Ascending aorta (tissue), 2 donors: ENCODE results near the gene SNX20. TPM values are rescaled to one million over a fixed set of nuclear protein-coding genes. Genes with fewer than 3 reads are reported as not detected.

ENCODE experiments used
- DNase-seq, 2 donors: peaks; one replicate each; pipeline ENCODE4 v3.0.0-alpha.2; 2019; ENCODE audit warnings: low spot score in 2 of 2
- H3K27ac ChIP-seq, 2 donors: fragments of 200-600 bp; sonication (generic); one replicate each; pipeline ENCODE4 v1.5.1; 2016 to 2017; ENCODE audit warnings: mild to moderate bottlenecking in 1 of 2
- H3K27me3 ChIP-seq: fragments of 200-600 bp; sonication (generic); one replicate; pipeline ENCODE4 v1.5.1; 2017
- H3K36me3 ChIP-seq, 2 donors: fragments of 200-600 bp; sonication (generic); one replicate each; pipeline ENCODE4 v1.5.1; 2016
- H3K4me1 ChIP-seq, 2 donors: fragments of 200-600 bp; sonication (generic); one replicate each; pipeline ENCODE4 v1.5.1; 2016 to 2017; ENCODE audit warnings: mild to moderate bottlenecking in 1 of 2
- H3K4me3 ChIP-seq, 2 donors: fragments of 200-600 bp; sonication (generic); one replicate each; pipeline ENCODE4 v1.5.1; 2016 to 2017; ENCODE audit warnings: mild to moderate bottlenecking in 1 of 2
- H3K9me3 ChIP-seq, 2 donors: fragments of 200-600 bp; sonication (generic); one replicate each; pipeline ENCODE4 v1.5.1; 2016
- CTCF ChIP-seq, 3 experiments: fragments of 200-600 bp in 2 of 3; fragments of 450-650 bp in 1 of 3; sonication (generic) in 2 of 3; IDR thresholded peaks; one replicate each; pipeline ENCODE4 v1.5.1; 2016 to 2019; ENCODE audit warnings: antibody characterized with exemption in 3 of 3, mild to moderate bottlenecking in 1 of 3, moderate library complexity in 1 of 3
- intact Hi-C: fragments of 100-400 bp; cut with DNase I; formaldehyde crosslinking; loops from one replicate; pipeline ENCODE4 v1.15.1; 2023
- total RNA-seq: library from RNA; depleted of rRNA; stranded (reverse); fragments of >200 nt; gene quantifications from one replicate; pipeline ENCODE4 v1.1.0, GENCODE V29; 2016

SNX20 gene
- total RNA-seq, 1 donor from 2014 or later = 3.2 TPM

DNA sequence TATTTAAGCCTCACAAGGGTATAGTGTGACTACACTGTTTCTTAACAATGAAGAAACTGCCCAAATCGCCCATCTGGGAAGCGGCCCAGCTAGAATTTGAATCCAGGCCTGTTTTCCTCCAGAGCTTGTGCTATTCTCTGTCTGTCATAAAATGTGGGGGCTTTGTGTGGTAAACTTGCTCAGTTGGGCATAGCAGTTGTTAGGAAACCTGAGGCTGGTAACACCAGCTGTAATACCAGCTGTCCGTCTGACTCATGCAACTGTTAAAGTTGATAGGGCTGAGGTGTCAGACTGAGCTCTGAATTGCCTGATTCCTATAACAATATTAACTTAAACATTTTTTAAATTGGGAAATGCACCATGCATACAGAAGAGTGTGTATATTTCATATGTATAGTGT lies 21.6 kb upstream of the SNX20 start:
- no peak overlapping the region for H3K4me3 ChIP-seq
- peaks cover 0 to 12% of the 10 kb centered on the region in 2 donors for H3K9me3 ChIP-seq
- no peak overlapping the region for H3K27ac ChIP-seq
- intact Hi-C loops = no loop called here
- no peaks in the 10 kb centered on the region for H3K36me3 ChIP-seq
- no peak for TF ChIP-seq CTCF (IDR thresholded peaks at IDR 0.05)
- H3K4me1 ChIP-seq = peaks cover 0 to 6% of the 10 kb centered on the region in 2 donors
- no peak for DNase-seq
- H3K27me3 ChIP-seq = no peaks in the 10 kb centered on the region

DNA sequence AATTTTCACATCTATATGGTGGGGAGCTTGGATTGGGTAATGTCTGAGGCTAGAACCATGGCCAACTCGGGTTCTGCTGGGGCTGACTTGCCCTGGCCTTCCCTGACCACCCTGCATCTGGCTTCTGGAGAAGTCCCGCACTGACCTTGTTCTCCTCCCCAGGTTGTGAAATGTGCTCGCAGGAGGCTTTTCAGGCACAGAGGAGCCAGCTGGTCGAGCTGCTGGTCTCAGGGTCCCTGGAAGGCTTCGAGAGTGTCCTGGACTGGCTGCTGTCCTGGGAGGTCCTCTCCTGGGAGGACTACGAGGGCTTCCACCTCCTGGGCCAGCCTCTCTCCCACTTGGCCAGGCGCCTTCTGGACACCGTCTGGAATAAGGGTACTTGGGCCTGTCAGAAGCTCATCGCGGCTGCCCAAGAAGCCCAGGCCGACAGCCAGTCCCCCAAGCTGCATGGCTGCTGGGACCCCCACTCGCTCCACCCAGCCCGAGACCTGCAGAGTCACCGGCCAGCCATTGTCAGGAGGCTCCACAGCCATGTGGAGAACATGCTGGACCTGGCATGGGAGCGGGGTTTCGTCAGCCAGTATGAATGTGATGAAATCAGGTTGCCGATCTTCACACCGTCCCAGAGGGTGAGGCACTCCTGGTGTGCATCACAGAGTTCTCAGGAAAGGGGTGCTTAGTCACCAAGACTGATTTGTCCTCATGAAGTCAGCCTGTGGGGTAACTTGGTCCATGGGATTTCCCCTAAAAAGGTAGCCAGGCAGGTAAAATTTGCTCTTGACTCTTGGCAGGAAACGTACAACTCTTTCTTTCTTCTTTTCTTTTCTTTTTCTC lies 18.4 kb upstream of the SNX20 start:
- intact Hi-C loops = no loop called here
- TF ChIP-seq CTCF (IDR thresholded peaks at IDR 0.05) = no peak
- Histone ChIP-seq H3K27ac (no peak overlapping the region), H3K4me3 (no peak overlapping the region), H3K27me3 (no peaks in the 10 kb centered on the region), H3K9me3 (peaks cover 0 to 10% of the 10 kb centered on the region in 2 donors), H3K36me3 (no peaks in the 10 kb centered on the region), H3K4me1 (peaks cover 0 to 17% of the 10 kb centered on the region in 2 donors)
- no peak for DNase-seq

DNA sequence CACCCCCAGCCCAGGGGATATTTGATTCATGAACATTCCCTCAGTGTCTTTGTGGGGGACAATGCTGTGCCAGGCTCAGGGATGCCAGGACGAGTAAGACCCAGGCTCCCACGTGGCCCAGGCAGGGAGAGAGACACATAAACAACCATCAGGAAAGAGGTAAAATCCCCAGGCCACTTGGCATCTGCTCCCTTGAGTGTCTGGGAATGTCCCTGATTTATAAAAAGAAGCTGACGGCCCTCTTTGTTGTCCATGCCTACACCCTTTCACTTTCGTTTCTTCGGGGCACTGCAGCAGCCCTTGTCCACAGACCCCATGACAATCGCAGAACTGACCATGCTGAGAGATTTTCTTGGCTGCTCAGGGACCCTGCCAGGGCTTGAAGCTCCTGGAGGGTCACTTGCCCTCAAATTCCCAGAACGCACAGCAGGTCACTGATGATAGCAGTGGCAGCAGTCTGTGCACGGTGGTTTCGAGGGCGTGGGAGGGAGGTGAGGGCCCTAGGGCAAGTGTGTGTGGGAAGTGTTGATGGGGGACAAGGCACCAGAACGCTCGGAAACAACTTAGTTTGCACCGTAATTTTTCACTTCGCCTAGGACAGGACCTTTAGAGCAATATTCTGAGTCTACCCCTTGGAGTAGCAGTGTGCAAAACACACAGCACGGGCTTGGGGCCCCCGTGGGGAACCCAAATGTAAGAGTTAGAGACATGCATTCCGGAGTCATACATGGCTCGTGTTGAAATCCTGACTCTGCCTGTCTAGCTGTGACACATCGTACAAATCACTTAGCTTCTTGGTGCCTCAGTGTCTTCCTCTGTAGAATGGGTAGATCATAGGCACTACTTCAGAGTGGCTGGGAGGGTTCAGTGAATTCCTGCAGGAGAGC lies 17.0 kb upstream of the SNX20 start:
- Histone ChIP-seq H3K9me3 (no peaks in the 10 kb centered on the region), H3K27me3 (no peaks in the 10 kb centered on the region), H3K4me1 (peaks cover 3 to 20% of the 10 kb centered on the region in 2 donors), H3K27ac (peak overlapping the region; percentile 31 to 50), H3K4me3 (peak overlapping the region; percentile 47 to 62), H3K36me3 (no peaks in the 10 kb centered on the region)
- no peak for DNase-seq
- no peak for TF ChIP-seq CTCF (IDR thresholded peaks at IDR 0.05)
- intact Hi-C loops = loop anchor here (2.0 kb wide), 1 partner anchor 43 kb away; no protein-coding TSS in a partner anchor

GRCh38 chr16:50697421-50697715 lies 16.3 kb upstream of the SNX20 start:
- no peak for DNase-seq
- H3K4me1 ChIP-seq = peaks cover 3 to 20% of the 10 kb centered on the region in 2 donors
- intact Hi-C loops = loop anchor here (2.0 kb wide), 1 partner anchor 43 kb away; no protein-coding TSS in a partner anchor
- H3K4me3 ChIP-seq = peak overlapping the region; percentile 47 to 62
- peak overlapping the region; percentile 16 to 50 for H3K27ac ChIP-seq
- no peaks in the 10 kb centered on the region for H3K27me3 ChIP-seq
- TF ChIP-seq CTCF (IDR thresholded peaks at IDR 0.05) = no peak
- no peaks in the 10 kb centered on the region for H3K36me3 ChIP-seq
- H3K9me3 ChIP-seq = no peaks in the 10 kb centered on the region

DNA sequence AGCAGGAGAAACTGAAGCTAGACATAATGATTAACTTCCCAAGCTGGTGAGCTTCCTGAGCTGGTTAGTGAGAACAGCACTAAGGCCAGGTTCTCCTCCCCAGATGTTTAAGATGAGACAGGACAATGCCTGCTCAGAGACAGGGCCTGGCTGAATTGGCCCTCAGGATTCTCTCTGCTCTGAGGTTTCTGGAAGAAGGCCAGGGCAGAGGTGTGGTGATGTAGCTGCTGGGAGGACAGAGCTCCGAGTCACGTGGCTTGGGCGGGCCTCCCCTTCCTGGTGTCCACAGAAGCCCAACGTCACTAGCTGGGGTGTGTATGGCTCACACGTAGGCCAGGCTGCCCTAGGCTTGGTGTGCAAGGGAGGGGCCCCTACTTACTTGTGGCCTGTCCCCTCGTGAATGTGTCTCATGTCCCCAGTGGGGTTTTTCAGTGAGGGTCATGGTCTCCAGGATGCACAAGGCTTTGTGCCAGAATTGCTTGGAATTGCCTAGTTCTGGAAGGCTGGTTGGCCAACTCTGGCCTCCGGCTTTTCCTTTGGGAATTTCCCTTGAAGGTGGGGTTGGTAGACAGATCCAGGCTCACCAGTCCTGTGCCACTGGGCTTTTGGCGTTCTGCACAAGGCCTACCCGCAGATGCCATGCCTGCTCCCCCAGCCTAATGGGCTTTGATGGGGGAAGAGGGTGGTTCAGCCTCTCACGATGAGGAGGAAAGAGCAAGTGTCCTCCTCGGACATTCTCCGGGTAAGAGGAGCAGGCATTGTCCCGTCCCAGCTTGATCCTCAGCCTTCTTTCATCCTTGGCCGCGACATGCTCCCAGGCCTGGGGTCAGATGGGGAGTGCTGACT lies 15.7 kb upstream of the SNX20 start:
- Histone ChIP-seq H3K27me3 (no peaks in the 10 kb centered on the region), H3K9me3 (no peaks in the 10 kb centered on the region), H3K4me3 (peak overlapping the region in 1 of 2 donors; percentile 62), H3K36me3 (no peaks in the 10 kb centered on the region), H3K27ac (peak overlapping the region; percentile 16 to 50), H3K4me1 (peaks cover 3 to 20% of the 10 kb centered on the region in 2 donors)
- TF ChIP-seq CTCF (IDR thresholded peaks at IDR 0.05) = no peak
- peak; percentile 80 to 85 for DNase-seq
- intact Hi-C loops = loop anchor here (2.0 kb wide), 1 partner anchor 44 kb away; no protein-coding TSS in a partner anchor
